Measurements from ENCODE around the gene ELMO3.

The ELMO3 gene

DNA sequence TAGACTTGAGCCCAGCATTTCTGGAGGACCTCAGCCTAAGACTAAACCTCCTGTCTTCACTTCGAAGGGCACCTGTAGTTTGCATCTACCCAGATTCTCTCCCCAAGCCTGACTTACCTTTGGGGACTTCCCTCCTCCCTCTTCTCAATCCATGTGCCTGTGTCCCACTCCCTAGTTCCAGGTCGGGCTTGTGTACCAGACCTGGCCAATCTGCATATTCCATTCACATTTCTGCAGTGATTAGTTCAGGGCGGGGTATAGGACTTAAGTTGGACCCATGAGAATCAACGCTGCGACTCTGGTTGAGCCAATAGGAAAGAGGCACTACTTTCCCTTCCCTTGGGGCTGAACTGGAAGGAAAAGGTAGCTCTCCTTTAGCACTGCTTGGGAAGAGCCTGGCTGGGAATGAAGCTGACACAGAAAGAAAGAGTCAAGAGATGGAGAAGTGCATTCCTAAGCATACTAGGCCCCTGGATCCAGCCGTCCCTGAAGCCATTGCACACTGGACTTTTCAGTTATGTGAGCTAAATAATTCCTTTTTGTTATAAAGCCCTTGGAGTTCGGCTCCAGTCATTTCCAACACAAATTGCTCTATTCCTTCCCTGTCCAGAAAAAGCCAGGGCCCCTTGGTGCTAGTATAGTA, 41.7 kb upstream of the ELMO3 start:
- Histone ChIP-seq H3K27me3 (peaks cover 0 to 11% of the 10 kb centered on the region in 2 donors), H3K9me3 (no peaks in the 10 kb centered on the region), H3K4me1 (peaks cover 0 to 49% (median 37%) of the 10 kb centered on the region in 4 donors), H3K27ac (no peak overlapping the region), H3K36me3 (no peaks in the 10 kb centered on the region), H3K4me3 (no peak overlapping the region)
- DNase-seq: no peak
- intact Hi-C loops (cut with DNase I; ENCODE audit: low total_unique reads): loop anchor here (5.0 kb wide), 2 partner anchors 140 to 1080 kb away; no protein-coding TSS in a partner anchor
- TF ChIP-seq, protein P1, sequence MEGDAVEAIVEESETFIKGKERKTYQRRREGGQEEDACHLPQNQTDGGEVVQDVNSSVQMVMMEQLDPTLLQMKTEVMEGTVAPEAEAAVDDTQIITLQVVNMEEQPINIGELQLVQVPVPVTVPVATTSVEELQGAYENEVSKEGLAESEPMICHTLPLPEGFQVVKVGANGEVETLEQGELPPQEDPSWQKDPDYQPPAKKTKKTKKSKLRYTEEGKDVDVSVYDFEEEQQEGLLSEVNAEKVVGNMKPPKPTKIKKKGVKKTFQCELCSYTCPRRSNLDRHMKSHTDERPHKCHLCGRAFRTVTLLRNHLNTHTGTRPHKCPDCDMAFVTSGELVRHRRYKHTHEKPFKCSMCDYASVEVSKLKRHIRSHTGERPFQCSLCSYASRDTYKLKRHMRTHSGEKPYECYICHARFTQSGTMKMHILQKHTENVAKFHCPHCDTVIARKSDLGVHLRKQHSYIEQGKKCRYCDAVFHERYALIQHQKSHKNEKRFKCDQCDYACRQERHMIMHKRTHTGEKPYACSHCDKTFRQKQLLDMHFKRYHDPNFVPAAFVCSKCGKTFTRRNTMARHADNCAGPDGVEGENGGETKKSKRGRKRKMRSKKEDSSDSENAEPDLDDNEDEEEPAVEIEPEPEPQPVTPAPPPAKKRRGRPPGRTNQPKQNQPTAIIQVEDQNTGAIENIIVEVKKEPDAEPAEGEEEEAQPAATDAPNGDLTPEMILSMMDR (IDR thresholded peaks at IDR 0.05): no peak

DNA sequence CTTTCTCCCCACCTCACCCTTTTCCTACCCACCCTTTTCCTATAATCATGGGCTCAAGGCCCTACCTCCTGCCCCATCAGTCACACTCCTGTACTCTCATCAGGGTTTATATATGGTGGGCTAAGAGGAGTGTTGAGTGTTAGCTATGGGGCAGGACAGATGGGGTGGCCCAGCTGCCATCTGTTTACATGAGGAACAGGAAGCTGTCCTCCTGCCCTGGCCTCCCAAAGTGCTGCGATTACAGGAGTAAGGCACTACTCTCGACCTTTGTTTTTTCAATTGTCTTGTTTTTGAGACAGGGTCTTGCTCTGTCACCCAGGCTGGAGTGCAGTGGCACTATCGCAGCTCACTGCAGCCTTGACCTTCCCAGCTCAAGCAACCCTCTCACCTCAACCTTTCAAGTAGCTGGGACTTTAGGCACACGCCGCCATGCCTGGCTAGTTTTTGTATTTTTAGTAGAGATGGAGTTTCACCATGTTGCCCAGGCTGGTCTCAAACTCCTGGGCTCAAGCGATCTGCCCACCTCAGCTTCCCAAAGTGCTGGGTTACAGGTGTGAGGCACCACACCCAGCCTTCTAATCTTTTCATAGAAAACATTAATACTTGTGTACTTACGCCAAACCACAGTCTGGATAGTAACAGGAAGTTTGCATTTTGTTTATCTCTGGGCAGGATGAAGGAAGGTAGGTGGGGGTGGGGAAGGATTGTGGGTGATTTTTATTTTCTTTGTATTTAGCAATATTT, 40.9 kb upstream of the ELMO3 start:
- H3K9me3 ChIP-seq: no peaks in the 10 kb centered on the region
- DNase-seq: no peak
- H3K27ac ChIP-seq: no peak overlapping the region
- peaks cover 0 to 19% of the 10 kb centered on the region in 2 donors for H3K27me3 ChIP-seq
- intact Hi-C loops (cut with DNase I; ENCODE audit: low total_unique reads): loop anchor here (5.0 kb wide), 2 partner anchors 141 to 1081 kb away; no protein-coding TSS in a partner anchor
- no peaks in the 10 kb centered on the region for H3K36me3 ChIP-seq
- peaks cover 4 to 57% (median 44%) of the 10 kb centered on the region in 4 donors for H3K4me1 ChIP-seq
- H3K4me3 ChIP-seq: no peak overlapping the region
- TF ChIP-seq, protein P1 (IDR thresholded peaks at IDR 0.05): no peak

DNA sequence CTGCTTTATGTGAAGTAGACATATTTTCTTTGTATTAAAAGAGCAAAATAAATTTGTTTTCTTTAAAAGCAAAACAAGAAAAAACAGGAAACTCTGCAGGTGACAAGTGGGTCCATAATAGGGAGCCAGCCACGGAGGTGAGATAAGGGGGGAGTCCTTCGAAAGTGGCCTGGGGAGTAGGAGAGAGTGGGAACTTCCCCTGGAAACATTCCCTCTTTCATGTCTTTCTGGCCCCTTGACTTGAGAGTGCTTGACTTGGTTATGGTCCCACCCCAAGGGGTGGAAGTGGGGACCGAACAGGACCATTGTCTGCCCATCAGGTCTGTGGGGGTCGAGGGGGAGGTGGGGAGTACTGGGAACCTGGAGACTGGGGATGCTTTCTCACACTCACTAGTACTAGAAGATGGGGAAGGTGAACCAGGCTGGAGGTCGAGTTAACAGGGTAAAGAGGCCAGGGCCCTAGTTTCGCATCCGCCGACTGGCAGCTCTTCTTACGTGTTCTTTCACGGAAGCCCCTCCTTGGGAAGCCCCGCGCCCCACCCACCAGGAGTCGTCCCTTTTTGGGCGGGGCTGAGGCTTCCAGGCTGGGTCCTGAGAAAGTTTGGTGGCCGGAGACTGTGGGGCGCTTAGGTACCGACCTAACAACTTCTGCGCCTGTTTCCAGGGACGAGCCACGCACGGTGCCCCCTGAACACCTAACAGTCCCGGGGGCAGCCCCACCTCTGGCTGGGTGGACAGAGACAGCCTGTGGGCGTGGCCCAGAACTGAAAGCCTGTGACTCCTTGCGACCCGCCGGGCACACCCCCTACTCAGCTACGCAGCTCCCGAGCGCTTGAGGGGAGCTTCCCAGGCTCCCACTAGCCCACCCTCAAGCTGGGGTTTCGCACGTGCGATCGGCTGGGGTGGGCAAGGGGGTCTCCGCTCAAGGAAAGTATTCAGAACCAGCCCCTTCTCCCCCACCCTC, 40.0 kb upstream of the ELMO3 start:
- intact Hi-C loops (cut with DNase I; ENCODE audit: low total_unique reads): loop anchor here (5.0 kb wide), 2 partner anchors 142 to 1082 kb away; no protein-coding TSS in a partner anchor
- peak overlapping the region; percentile 71 to 80 for H3K27ac ChIP-seq
- no peaks in the 10 kb centered on the region for H3K36me3 ChIP-seq
- no peak for DNase-seq
- H3K27me3 ChIP-seq: peaks cover 0 to 26% of the 10 kb centered on the region in 2 donors
- H3K4me3 ChIP-seq: peak overlapping the region; percentile 70 to 93
- TF ChIP-seq, protein P1 (IDR thresholded peaks at IDR 0.05): no peak
- peaks cover 4 to 66% (median 53%) of the 10 kb centered on the region in 4 donors for H3K4me1 ChIP-seq
- H3K9me3 ChIP-seq: no peaks in the 10 kb centered on the region

DNA sequence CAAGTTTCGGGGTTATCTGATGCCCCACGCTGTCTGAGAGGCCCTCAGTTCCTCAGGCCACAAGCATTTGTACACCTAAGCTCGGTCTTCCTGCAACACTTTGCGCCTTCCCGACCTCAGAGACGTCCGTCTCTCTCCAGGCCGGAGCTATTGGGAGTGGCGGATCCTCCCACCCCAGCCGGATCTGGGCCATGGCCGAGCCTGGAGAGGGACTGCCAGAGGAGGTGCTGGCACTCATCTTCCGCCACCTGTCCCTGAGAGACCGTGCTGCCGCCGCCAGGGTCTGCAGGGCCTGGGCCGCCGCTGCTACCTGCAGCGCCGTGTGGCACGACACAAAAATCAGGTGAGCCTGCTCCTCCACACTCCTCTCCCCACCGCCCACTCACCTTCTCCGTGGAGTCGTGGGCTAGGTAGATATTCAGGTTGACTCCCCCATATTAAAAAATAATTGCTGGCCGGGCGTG, 37.3 kb upstream of the ELMO3 start:
- H3K27ac ChIP-seq: no peak overlapping the region
- H3K4me1 ChIP-seq: peaks cover 4 to 72% (median 62%) of the 10 kb centered on the region in 4 donors
- H3K4me3 ChIP-seq: peak overlapping the region in 1 of 2 donors; percentile 93

More for the DNA sequence above, 37.3 kb upstream of the ELMO3 start:
- intact Hi-C loops (cut with DNase I; ENCODE audit: low total_unique reads): loop anchor here (5.0 kb wide), 1 partner anchor 279 kb away; the partner anchor contains the start of gene PDP2
- no peak for DNase-seq
- TF ChIP-seq, protein P1 (IDR thresholded peaks at IDR 0.05): no peak
- Histone ChIP-seq H3K36me3 (no peaks in the 10 kb centered on the region), H3K27me3 (peaks cover 0 to 45% of the 10 kb centered on the region in 2 donors), H3K9me3 (no peaks in the 10 kb centered on the region)
